Dermis lymphatic vessel endothelial cell (primary cell): ENCODE results near the gene ZNF253. TPM values are rescaled to one million over a fixed set of nuclear protein-coding genes. Genes with fewer than 3 reads are reported as not detected.

Experiments
- total RNA-seq: library from RNA; depleted of rRNA; stranded (reverse); fragments of >200 nt; gene quantifications from 2 replicates; pipeline ENCODE4 v1.2.1, GENCODE V29; 2014

The ZNF253 gene
- 2.5 and 5.5 TPM in 2 replicates for total RNA-seq

DNA sequence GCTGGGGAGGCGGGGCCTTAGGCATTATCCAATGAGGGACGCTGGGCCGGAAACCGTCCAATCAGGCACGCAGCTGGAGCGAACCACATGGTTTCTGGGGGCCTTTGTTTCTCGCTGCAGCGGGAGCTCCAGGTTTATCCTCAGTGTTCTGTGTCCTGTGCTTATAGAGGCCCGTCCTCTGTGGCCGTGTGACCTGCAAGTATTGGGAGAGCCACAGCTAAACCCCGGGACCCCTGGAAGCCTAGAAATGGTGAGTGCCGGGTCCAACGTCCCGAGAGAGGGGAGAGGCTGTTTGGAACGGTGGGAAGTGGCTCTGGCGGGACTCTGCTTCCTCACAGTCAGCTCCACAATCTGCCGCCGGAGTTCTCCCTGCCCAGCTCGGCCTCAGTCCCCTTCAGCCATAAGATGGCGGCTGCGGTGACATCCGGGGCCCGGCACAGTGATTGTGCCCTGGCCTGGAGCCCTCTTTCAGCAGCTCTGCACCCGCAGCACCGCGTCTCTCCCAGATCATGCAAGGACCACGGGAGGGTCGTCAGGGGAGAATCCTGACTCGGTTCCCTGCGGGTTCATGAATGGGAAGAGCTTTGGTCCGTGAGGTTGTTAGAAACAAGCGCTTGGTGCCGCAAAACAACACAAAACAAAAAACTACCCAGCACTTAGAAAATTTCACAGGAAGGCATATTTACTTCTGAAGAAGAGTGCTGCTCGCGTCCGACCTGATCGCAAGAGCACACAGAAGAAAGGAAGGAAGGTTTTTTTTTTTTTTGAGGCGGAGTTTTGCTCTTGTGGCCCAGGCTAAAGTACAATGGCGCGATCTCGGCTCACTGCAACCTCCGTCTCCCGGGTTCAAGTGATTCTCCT is at the start of gene ZNF253:
TSS of gene ZNF253 (plus strand) at position 133 of the 861 bp plus-strand sequence. CDS start at position 248, 115 bp downstream.

DNA sequence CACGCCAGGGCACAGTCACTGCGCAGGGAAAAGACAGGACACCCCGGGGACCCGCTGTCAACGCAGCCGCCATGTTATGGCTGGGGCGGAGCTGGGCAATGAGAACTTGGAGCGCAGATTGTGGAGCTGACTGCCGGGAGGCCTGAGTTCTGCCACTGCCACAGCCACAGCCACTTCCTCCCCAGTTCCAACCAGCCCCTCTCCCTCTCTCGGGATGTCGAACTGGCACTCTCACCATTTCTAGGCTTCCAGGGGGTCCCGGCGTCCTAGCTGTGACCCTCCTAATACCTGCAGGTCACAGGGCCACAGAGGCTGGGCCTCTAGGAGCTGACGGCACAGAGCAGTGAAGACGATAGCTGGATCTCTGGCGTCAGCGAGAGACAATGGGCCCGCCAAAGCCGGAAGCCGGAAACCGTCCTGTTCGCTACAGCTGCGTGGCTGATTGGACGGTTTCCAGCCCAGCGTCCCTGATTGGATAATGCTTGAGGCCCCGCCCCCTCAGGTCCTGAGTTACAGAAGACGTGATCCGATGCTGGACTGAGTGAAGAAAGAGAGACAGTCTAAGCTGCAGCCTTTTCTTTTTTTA is 44.2 kb upstream of the ZNF253 start, which contains the start of gene ZNF506:
TSS of gene ZNF506 (minus strand) at position 385 of the 586 bp plus-strand sequence. CDS start at position 238, 147 bp downstream.

DNA sequence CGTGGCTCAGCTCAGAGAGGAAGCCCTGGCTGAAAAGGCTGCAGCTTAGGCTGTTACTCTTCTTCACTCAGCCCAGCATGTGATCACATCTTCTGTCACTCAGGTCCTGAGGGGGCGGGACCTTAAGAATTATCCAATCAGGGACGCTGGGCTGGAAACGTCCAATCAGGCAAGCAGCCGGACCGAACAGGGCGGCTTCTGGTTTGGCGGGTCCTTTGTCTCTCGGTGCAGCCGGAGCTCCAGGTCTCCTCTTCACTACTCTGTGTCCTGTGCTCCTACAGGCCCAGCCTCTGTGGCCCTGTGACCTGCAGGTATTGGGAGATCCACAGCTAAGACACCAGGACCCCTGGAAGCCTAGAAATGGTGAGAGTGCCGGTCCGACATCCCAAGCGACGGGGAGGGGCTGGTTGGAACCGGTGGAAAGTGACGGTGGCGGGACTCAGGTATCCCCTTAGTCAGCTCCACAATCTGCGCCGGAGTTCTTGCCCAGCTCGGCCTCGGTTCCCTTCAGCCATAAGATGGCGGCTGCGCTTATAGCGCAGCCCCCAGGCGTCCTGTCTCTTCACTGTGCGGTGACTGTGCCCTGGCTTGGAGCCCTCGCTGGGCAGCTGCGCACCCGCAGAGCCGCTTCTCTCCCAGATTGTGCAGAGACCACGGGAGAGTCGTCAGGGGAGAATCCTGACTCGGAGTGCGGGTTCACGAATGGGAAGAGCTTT is 35.2 kb downstream of the ZNF253 start, which contains the start of gene ZNF93:
TSS of gene ZNF93 (plus strand) at position 218 of the 716 bp plus-strand sequence. CDS start at position 361, 143 bp downstream.

Other genes with a start within 250 kb of the ZNF253 start
- gene PBX4, start 247.2 kb upstream of the ZNF253 start, total RNA-seq, result not detected in 2 replicates
- 0.52 and 0.54 TPM in 2 replicates for gene LPAR2, start 237.7 kb upstream of the ZNF253 start, total RNA-seq
- 4.6 and 4.7 TPM in 2 replicates for gene GMIP, start 222.2 kb upstream of the ZNF253 start, total RNA-seq
- gene ATP13A1, start 202.2 kb upstream of the ZNF253 start, total RNA-seq, result 14.0 and 20.7 TPM in 2 replicates
- 10.3 and 15.1 TPM in 2 replicates for gene ZNF101, start 197.0 kb upstream of the ZNF253 start, total RNA-seq
- 4.3 and 6.0 TPM in 2 replicates for gene ZNF14, start 132.8 kb upstream of the ZNF253 start, total RNA-seq
- gene ZNF506, start 44.1 kb upstream of the ZNF253 start, total RNA-seq, result 5.1 and 10.8 TPM in 2 replicates
- 3.0 and 3.4 TPM in 2 replicates for gene ZNF93, start 35.1 kb downstream of the ZNF253 start, total RNA-seq
- 1.6 TPM in 2 replicates for gene ZNF682, start 173.6 kb downstream of the ZNF253 start, total RNA-seq
- gene ZNF90, start 212.1 kb downstream of the ZNF253 start, total RNA-seq, result 0.26 and 0.33 TPM in 2 replicates